Measurements from ENCODE around the gene NAPEPLD.
"Not testable (repeated sequence)": the region's sequence is repeated elsewhere in the genome, so short reads cannot be mapped to it uniquely, and the experiment has no call there.

DNA sequence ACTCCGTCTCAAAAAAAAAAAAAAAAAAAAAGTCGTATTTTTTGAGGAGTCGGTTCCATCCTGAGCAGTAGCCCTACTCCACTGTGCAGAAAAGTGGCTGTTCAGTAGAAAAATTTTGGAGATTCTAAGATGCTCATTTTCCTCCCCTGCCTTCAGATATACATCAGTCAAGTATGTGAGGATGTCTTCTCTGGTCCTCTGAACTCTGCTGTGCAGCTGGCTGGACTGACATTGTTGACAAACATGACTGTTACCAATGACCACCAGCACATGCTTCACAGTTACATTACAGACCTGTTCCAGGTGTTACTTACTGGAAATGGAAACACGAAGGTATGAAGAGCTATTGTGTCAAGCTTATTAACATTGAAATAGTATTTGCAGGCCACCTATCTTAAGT is 56.6 kb downstream of the NAPEPLD start:
- TF ChIP-seq, protein P1, sequence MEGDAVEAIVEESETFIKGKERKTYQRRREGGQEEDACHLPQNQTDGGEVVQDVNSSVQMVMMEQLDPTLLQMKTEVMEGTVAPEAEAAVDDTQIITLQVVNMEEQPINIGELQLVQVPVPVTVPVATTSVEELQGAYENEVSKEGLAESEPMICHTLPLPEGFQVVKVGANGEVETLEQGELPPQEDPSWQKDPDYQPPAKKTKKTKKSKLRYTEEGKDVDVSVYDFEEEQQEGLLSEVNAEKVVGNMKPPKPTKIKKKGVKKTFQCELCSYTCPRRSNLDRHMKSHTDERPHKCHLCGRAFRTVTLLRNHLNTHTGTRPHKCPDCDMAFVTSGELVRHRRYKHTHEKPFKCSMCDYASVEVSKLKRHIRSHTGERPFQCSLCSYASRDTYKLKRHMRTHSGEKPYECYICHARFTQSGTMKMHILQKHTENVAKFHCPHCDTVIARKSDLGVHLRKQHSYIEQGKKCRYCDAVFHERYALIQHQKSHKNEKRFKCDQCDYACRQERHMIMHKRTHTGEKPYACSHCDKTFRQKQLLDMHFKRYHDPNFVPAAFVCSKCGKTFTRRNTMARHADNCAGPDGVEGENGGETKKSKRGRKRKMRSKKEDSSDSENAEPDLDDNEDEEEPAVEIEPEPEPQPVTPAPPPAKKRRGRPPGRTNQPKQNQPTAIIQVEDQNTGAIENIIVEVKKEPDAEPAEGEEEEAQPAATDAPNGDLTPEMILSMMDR (IDR thresholded peaks at IDR 0.05): not testable (repeated sequence)
- TF ChIP-seq POLR2A (IDR thresholded peaks at IDR 0.05): not testable (repeated sequence)

Measured in Peyer's patch (tissue), 4 donors.